HG03432 (cell line): Measurements from ENCODE around the gene NET1.
A peak's percentile ranks its signal among the peaks of the same experiment; 100 is the strongest.

Experiments used
- ATAC-seq: cut with Tn5 transposase; IDR thresholded peaks from one replicate; pipeline ENCODE4 v1.9.1; 2021; ENCODE audit warnings: mild to moderate bottlenecking, moderate library complexity; ENCODE audit not compliant: unreplicated experiment

NET1 gene

GRCh38 chr10:5442065-5442989 lies 30.0 kb downstream of the NET1 start:
- ATAC-seq = no peak

- ATAC-seq = peak; percentile 30
Observed at GRCh38 chr10:5442990-5443370, 30.6 kb downstream of the NET1 start.

GRCh38 chr10:5443429-5443828 lies 31.1 kb downstream of the NET1 start:
- peak; percentile 81 for ATAC-seq

GRCh38 chr10:5445006-5445405 lies 32.6 kb downstream of the NET1 start:
- no peak for ATAC-seq

GRCh38 chr10:5446390-5446926 lies 34.1 kb downstream of the NET1 start:
- peak; percentile 40 for ATAC-seq

- no peak for ATAC-seq
Observed at GRCh38 chr10:5447056-5447455, 34.7 kb downstream of the NET1 start.

GRCh38 chr10:5447611-5448071 lies 35.3 kb downstream of the NET1 start:
- ATAC-seq = peak; percentile 60

- ATAC-seq = no peak
Observed at GRCh38 chr10:5448333-5449001, 36.1 kb downstream of the NET1 start.

GRCh38 chr10:5449227-5449626 lies 36.9 kb downstream of the NET1 start:
- no peak for ATAC-seq

- ATAC-seq = no peak
Observed at GRCh38 chr10:5449823-5450222, 37.5 kb downstream of the NET1 start.

- ATAC-seq = no peak
Observed at GRCh38 chr10:5450605-5451384, 38.4 kb downstream of the NET1 start.

GRCh38 chr10:5453749-5454489 lies 41.6 kb downstream of the NET1 start:
- no peak for ATAC-seq

GRCh38 chr10:5456563-5456962 lies 44.2 kb downstream of the NET1 start:
- ATAC-seq = no peak

- no peak for ATAC-seq
Observed at GRCh38 chr10:5457741-5458140, 45.4 kb downstream of the NET1 start.

GRCh38 chr10:5458425-5458824 lies 46.1 kb downstream of the NET1 start:
- ATAC-seq = no peak

GRCh38 chr10:5458949-5459747 lies 46.8 kb downstream of the NET1 start:
- no peak for ATAC-seq

GRCh38 chr10:5460468-5461202 lies 48.3 kb downstream of the NET1 start:
- no peak for ATAC-seq

GRCh38 chr10:5461203-5461588 lies 48.8 kb downstream of the NET1 start:
- ATAC-seq = no peak
